PC-3 (cell line): ENCODE results near the gene FOXA3. TPM values are rescaled to one million over a fixed set of nuclear protein-coding genes. Genes with fewer than 3 reads are reported as not detected.

Source experiments
- ATAC-seq: fragments of 200-7000 bp; cut with Tn5 transposase; 2 replicates; pipeline ENCODE4 v1.9.1; 2020; ENCODE audit warnings: mild to moderate bottlenecking, moderate library complexity
- BruUV-seq: library from RNA; stranded (reverse); fragments of 400-500 nt; replicated peaks from 2 replicates; lab custom pipeline; 2021; lab: Mats Ljungman, UMichigan
- CTCF ChIA-PET: fragments of 300-600 bp; sonication (Branson Sonifier 250); formaldehyde crosslinking; loops from one replicate; lab custom pipeline; 2022; ENCODE audit warnings: antibody characterized with exemption; lab: Charles Lee
- POLR2A ChIA-PET: fragments of 300-600 bp; sonication (Branson Sonifier 250); formaldehyde crosslinking; loops from one replicate; lab custom pipeline; 2022; ENCODE audit warnings: antibody characterized with exemption; ENCODE audit not compliant: unreplicated experiment; lab: Charles Lee
- DNase-seq: peaks from one replicate; pipeline ENCODE4 v3.0.0-alpha.2; 2015
- H2AFZ ChIP-seq: fragments of 300-600 bp; sonication (generic); 2 replicates; pipeline ENCODE4 v1.6.0; 2016; ENCODE audit warnings: antibody characterized with exemption, low read length
- H3F3A ChIP-seq: fragments of 300-600 bp; sonication (generic); one replicate; pipeline ENCODE4 v1.6.0; 2017; ENCODE audit warnings: antibody characterized with exemption, low read length, control low read depth, mild to moderate bottlenecking; ENCODE audit not compliant: unreplicated experiment
- H3K27ac ChIP-seq: fragments of 300-600 bp; sonication (generic); 2 replicates; pipeline ENCODE4 v1.5.1; 2016; ENCODE audit warnings: mild to moderate bottlenecking, low read length
- H3K27me3 ChIP-seq: fragments of 300-600 bp; sonication (generic); 2 replicates; pipeline ENCODE4 v1.6.1; 2016; ENCODE audit warnings: low read length, mixed read lengths
- H3K36me3 ChIP-seq: fragments of 300-600 bp; sonication (generic); 2 replicates; pipeline ENCODE4 v1.6.1; 2016; ENCODE audit warnings: low read depth, mixed run types, low read length, mixed read lengths
- H3K4me1 ChIP-seq: fragments of 300-600 bp; sonication (generic); 2 replicates; pipeline ENCODE4 v1.5.1; 2016; ENCODE audit warnings: low read length; ENCODE audit not compliant: insufficient read depth
- H3K4me2 ChIP-seq: fragments of 300-600 bp; sonication (generic); 2 replicates; pipeline ENCODE4 v1.6.0; 2016; ENCODE audit warnings: low read length
- H3K4me3 ChIP-seq: fragments of 300-600 bp; sonication (generic); 2 replicates; pipeline ENCODE4 v1.5.1; 2016; ENCODE audit warnings: mild to moderate bottlenecking, low read length, mixed read lengths
- H3K79me2 ChIP-seq: fragments of 300-600 bp; sonication (generic); 2 replicates; pipeline ENCODE4 v1.6.1; 2017; ENCODE audit warnings: low read length, mixed read lengths
- H3K9ac ChIP-seq: fragments of 300-600 bp; sonication (generic); 2 replicates; pipeline ENCODE4 v1.6.0; 2016; ENCODE audit warnings: mild to moderate bottlenecking, low read length
- H3K9me2 ChIP-seq: fragments of 300-600 bp; sonication (generic); replicated peaks from 2 replicates; pipeline ENCODE4 v1.6.1; 2016; ENCODE audit warnings: mixed run types, low read length, mixed read lengths
- H3K9me3 ChIP-seq: fragments of 300-600 bp; sonication (generic); 2 replicates; pipeline ENCODE4 v1.6.1; 2016; ENCODE audit warnings: low read length, mixed read lengths
- H4K20me1 ChIP-seq: fragments of 300-600 bp; sonication (generic); 2 replicates; pipeline ENCODE4 v1.6.1; 2016; ENCODE audit warnings: low read length, mixed read lengths
- CTCF ChIP-seq: fragments of 300-600 bp; sonication (generic); conservative IDR thresholded peaks from 2 replicates; pipeline ENCODE4 v1.5.1; 2017; ENCODE audit warnings: antibody characterized with exemption, low read depth, mild to moderate bottlenecking, low read length
- EZH2 ChIP-seq: fragments of 300-600 bp; sonication (generic); IDR thresholded peaks from one replicate; pipeline ENCODE4 v1.6.1; 2017; ENCODE audit warnings: antibody characterized with exemption, mild to moderate bottlenecking, low read length; ENCODE audit not compliant: unreplicated experiment
- EZH2phosphoT487 ChIP-seq: fragments of 300-600 bp; sonication (generic); IDR thresholded peaks from 2 replicates; pipeline ENCODE4 v1.6.1; 2018; ENCODE audit warnings: mild to moderate bottlenecking, antibody characterized with exemption, low read length, borderline replicate concordance
- intact Hi-C: fragments of 100-400 bp; cut with micrococcal nuclease; formaldehyde crosslinking; loops from 2 replicates; pipeline ENCODE4 v1.9.0; 2023
- total RNA-seq: library from RNA; depleted of rRNA; stranded (reverse); fragments of >200 nt; gene quantifications from 2 replicates; pipeline ENCODE4 v1.2.3, GENCODE V29; 2014

The FOXA3 gene
- total RNA-seq, 1 experiment from 2014 or later = 0.33 TPM

DNA sequence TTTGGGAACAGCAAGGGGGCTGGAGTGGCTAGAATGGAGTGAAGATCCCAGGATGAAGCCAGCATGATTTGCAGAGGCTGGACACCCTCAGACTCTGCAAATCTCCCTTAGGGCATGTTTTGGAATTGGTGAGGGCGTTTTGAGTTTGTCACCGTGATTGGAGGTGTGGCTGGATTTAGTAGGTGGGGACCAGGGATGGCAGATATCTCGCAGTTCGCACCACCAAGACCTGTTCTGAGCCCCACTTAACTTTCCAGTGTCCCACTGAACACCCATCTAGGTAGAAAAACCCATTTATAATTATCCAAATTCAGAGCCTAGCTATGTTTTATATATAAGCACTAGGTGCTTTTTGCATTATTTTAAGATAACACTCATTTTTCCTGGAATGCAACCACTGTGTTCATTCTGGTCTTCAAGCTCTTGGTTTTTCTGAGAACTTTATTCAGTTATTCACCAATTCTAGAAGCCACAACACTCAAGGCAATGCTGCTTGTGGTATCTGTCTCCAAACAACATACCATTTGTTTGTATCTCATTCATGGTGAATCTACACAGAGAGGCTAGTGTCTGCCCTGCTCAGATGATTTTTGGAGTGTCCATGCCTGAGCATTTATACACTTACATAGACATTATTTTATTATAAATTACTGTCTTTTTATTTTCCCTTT is 53.4 kb downstream of the FOXA3 start:
- Histone ChIP-seq H3K9ac (no peak overlapping the region), H3K4me3 (no peak overlapping the region), H3K79me2 (no peaks in the 10 kb centered on the region), H3K9me3 (no peaks in the 10 kb centered on the region), H3K27ac (no peak overlapping the region), H3K4me1 (no peaks in the 10 kb centered on the region), H3K36me3 (no peaks in the 10 kb centered on the region), H3K9me2 (no peaks in the 10 kb centered on the region), H2AFZ (no peak overlapping the region), H3K4me2 (no peak overlapping the region), H4K20me1 (no peaks in the 10 kb centered on the region), H3K27me3 (no peaks in the 10 kb centered on the region), H3F3A (no peaks in the 10 kb centered on the region)
- TF ChIP-seq EZH2phosphoT487 = no peak
- TF ChIP-seq EZH2 = no peak
- no peak for TF ChIP-seq CTCF
- DNase-seq = no peak
- no peak for ATAC-seq
- intact Hi-C loops = no loop called here
- CTCF ChIA-PET = no interaction called here
- BruUV-seq = no TSS peak
- POLR2A ChIA-PET = no interaction called here

DNA sequence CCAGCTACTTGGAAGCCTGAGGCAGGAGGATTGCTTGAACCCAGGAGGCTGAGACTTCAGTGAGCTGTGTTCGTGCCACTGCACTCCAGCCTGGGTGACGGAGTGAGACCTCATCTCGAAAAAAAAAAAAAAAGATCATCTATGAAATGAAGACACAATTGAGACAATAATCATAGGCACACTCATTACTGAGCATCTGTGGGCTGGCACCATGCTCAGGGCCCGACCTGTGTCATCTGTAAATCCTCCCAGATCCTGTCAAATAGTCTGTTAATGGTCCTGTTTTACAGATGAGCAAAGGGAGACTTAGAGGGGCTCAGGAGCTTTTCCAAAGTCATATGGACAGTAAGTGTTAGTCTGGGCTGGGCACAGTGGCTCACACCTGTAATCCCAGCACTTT is 54.6 kb downstream of the FOXA3 start:
- no peaks in the 10 kb centered on the region for H3K9me2 ChIP-seq
- no TSS peak for BruUV-seq
- no peaks in the 10 kb centered on the region for H3K4me1 ChIP-seq
- ChIA-PET CTCF (no interaction called here), POLR2A (no interaction called here)
- H3K27ac ChIP-seq = no peak overlapping the region
- H3K79me2 ChIP-seq = no peaks in the 10 kb centered on the region
- no peak overlapping the region for H3K9ac ChIP-seq
- no peaks in the 10 kb centered on the region for H3K9me3 ChIP-seq
- intact Hi-C loops = no loop called here
- H3K4me3 ChIP-seq = no peak overlapping the region
- no peaks in the 10 kb centered on the region for H3K36me3 ChIP-seq
- no peak for TF ChIP-seq EZH2
- TF ChIP-seq EZH2phosphoT487 = no peak
- TF ChIP-seq CTCF = no peak
- H3K4me2 ChIP-seq = no peak overlapping the region
- ATAC-seq (no peak), DNase-seq (no peak)
- H3K27me3 ChIP-seq = no peaks in the 10 kb centered on the region
- no peak overlapping the region for H2AFZ ChIP-seq
- no peaks in the 10 kb centered on the region for H3F3A ChIP-seq
- no peaks in the 10 kb centered on the region for H4K20me1 ChIP-seq

- Histone ChIP-seq H3K4me3 (no peak overlapping the region), H4K20me1 (no peaks in the 10 kb centered on the region), H3K4me2 (no peak overlapping the region), H3F3A (no peaks in the 10 kb centered on the region), H3K9me2 (no peaks in the 10 kb centered on the region), H2AFZ (no peak overlapping the region), H3K27ac (no peak overlapping the region), H3K4me1 (no peaks in the 10 kb centered on the region), H3K9me3 (no peaks in the 10 kb centered on the region), H3K79me2 (no peaks in the 10 kb centered on the region), H3K27me3 (no peaks in the 10 kb centered on the region), H3K36me3 (no peaks in the 10 kb centered on the region), H3K9ac (no peak overlapping the region)
- no peak for ATAC-seq
- BruUV-seq = no TSS peak
- intact Hi-C loops = loop anchor here (10.0 kb wide), 1 partner anchor 75 kb away; the partner anchor contains the start of gene CCDC61
- DNase-seq = no peak
- ChIA-PET POLR2A (no interaction called here), CTCF (interaction anchor here (0.6 kb wide), 1 partner anchor 568 kb away, joined by 3 read pairs; no protein-coding TSS in a partner anchor)
- no peak for TF ChIP-seq EZH2
- no peak for TF ChIP-seq CTCF
- no peak for TF ChIP-seq EZH2phosphoT487
These were observed 55.6 kb downstream of the FOXA3 start for GRCh38 chr19:45919678-45920077.
